CD4-positive, alpha-beta T cell treated with Interleukin-6 at 100 ng/mL for 8 hours (primary cell): Measurements from ENCODE around the gene BMP8A.

Experiments used
- DNase-seq: peaks from one replicate; pipeline ENCODE4 v3.0.0-alpha.2; 2020; ENCODE audit warnings: mixed read lengths, low spot score

Gene BMP8A

GRCh38 chr1:39571178-39571483 lies 79.7 kb downstream of the BMP8A start:
- no peak for DNase-seq

GRCh38 chr1:39572379-39573096 lies 81.1 kb downstream of the BMP8A start:
- DNase-seq: no peak

- no peak for DNase-seq
These were observed 81.6 kb downstream of the BMP8A start for GRCh38 chr1:39573097-39573465.

- no peak for DNase-seq
These were observed 82.5 kb downstream of the BMP8A start for GRCh38 chr1:39573736-39574624.

- no peak for DNase-seq
These were observed 83.2 kb downstream of the BMP8A start for GRCh38 chr1:39574646-39575045.
